ENCODE measurements around the gene CCDC61.

Gene CCDC61

GRCh38 chr19:45994998-45995714 is at the start of gene CCDC61:
Gene CCDC61, plus strand, starts transcription at chr19:45995467. Its CDS starts 7,552 bp downstream, at chr19:46003019.
- Mint-ChIP-seq H3K27me3 (peaks cover 5% of the 10 kb centered on the region), H3K9me3 (no peaks in the 10 kb centered on the region), H3K4me1 (peaks cover 30% of the 10 kb centered on the region), H3K4me3 (no peak within 1 kb of the TSS), H3K36me3 (peaks cover 11% of the 10 kb centered on the region), H3K27ac (no peak within 1 kb of the TSS)

GRCh38 chr19:45947926-45948325 is 47.3 kb upstream of the CCDC61 start:
- Mint-ChIP-seq H3K27ac (no peak overlapping the region), H3K4me1 (no peaks in the 10 kb centered on the region), H3K4me3 (no peak overlapping the region), H3K36me3 (peaks cover 2% of the 10 kb centered on the region), H3K9me3 (no peaks in the 10 kb centered on the region), H3K27me3 (peaks cover 14% of the 10 kb centered on the region)

GRCh38 chr19:45952341-45952685 is 43.0 kb upstream of the CCDC61 start:
- Mint-ChIP-seq H3K4me3 (peak overlapping the region; percentile 64), H3K27me3 (peaks cover 23% of the 10 kb centered on the region), H3K9me3 (no peaks in the 10 kb centered on the region), H3K27ac (no peak overlapping the region), H3K36me3 (no peaks in the 10 kb centered on the region), H3K4me1 (peaks cover 5% of the 10 kb centered on the region)

GRCh38 chr19:45952686-45953505 is 42.4 kb upstream of the CCDC61 start:
- Mint-ChIP-seq H3K36me3 (no peaks in the 10 kb centered on the region), H3K27me3 (peaks cover 23% of the 10 kb centered on the region), H3K27ac (no peak overlapping the region), H3K9me3 (no peaks in the 10 kb centered on the region), H3K4me1 (peaks cover 5% of the 10 kb centered on the region), H3K4me3 (peak overlapping the region; percentile 70)

GRCh38 chr19:45953676-45954075 is 41.6 kb upstream of the CCDC61 start:
- Mint-ChIP-seq H3K36me3 (no peaks in the 10 kb centered on the region), H3K27ac (no peak overlapping the region), H3K27me3 (peaks cover 25% of the 10 kb centered on the region), H3K9me3 (no peaks in the 10 kb centered on the region), H3K4me3 (no peak overlapping the region), H3K4me1 (peaks cover 5% of the 10 kb centered on the region)

GRCh38 chr19:45954156-45954555 is 41.1 kb upstream of the CCDC61 start:
- no peak overlapping the region for H3K4me3 Mint-ChIP-seq
- peaks cover 30% of the 10 kb centered on the region for H3K27me3 Mint-ChIP-seq
- peaks cover 5% of the 10 kb centered on the region for H3K4me1 Mint-ChIP-seq
- no peaks in the 10 kb centered on the region for H3K36me3 Mint-ChIP-seq
- no peak overlapping the region for H3K27ac Mint-ChIP-seq
- no peaks in the 10 kb centered on the region for H3K9me3 Mint-ChIP-seq

- Mint-ChIP-seq H3K4me1 (peaks cover 5% of the 10 kb centered on the region), H3K4me3 (no peak overlapping the region), H3K27ac (no peak overlapping the region), H3K27me3 (peaks cover 37% of the 10 kb centered on the region), H3K36me3 (no peaks in the 10 kb centered on the region), H3K9me3 (no peaks in the 10 kb centered on the region)
These were observed 39.2 kb upstream of the CCDC61 start for GRCh38 chr19:45955905-45956608.

GRCh38 chr19:45958320-45958719 is 36.9 kb upstream of the CCDC61 start:
- Mint-ChIP-seq H3K4me3 (no peak overlapping the region), H3K36me3 (no peaks in the 10 kb centered on the region), H3K27me3 (peaks cover 37% of the 10 kb centered on the region), H3K4me1 (peaks cover 1% of the 10 kb centered on the region), H3K27ac (no peak overlapping the region), H3K9me3 (no peaks in the 10 kb centered on the region)

GRCh38 chr19:45958769-45959516 is 36.3 kb upstream of the CCDC61 start:
- Mint-ChIP-seq H3K4me3 (no peak overlapping the region), H3K27ac (no peak overlapping the region), H3K27me3 (peaks cover 34% of the 10 kb centered on the region), H3K36me3 (no peaks in the 10 kb centered on the region), H3K4me1 (no peaks in the 10 kb centered on the region), H3K9me3 (no peaks in the 10 kb centered on the region)

GRCh38 chr19:45959517-45960025 is 35.7 kb upstream of the CCDC61 start:
- H3K4me1 Mint-ChIP-seq: no peaks in the 10 kb centered on the region
- no peaks in the 10 kb centered on the region for H3K36me3 Mint-ChIP-seq
- no peaks in the 10 kb centered on the region for H3K9me3 Mint-ChIP-seq
- H3K27me3 Mint-ChIP-seq: peaks cover 35% of the 10 kb centered on the region
- no peak overlapping the region for H3K4me3 Mint-ChIP-seq
- H3K27ac Mint-ChIP-seq: no peak overlapping the region

- Mint-ChIP-seq H3K4me1 (no peaks in the 10 kb centered on the region), H3K27ac (no peak overlapping the region), H3K27me3 (peaks cover 28% of the 10 kb centered on the region), H3K9me3 (no peaks in the 10 kb centered on the region), H3K36me3 (no peaks in the 10 kb centered on the region), H3K4me3 (no peak overlapping the region)
These were observed 34.6 kb upstream of the CCDC61 start for GRCh38 chr19:45960595-45961235.

- H3K27ac Mint-ChIP-seq: no peak overlapping the region
- H3K4me3 Mint-ChIP-seq: no peak overlapping the region
- H3K4me1 Mint-ChIP-seq: no peaks in the 10 kb centered on the region
- H3K9me3 Mint-ChIP-seq: no peaks in the 10 kb centered on the region
- no peaks in the 10 kb centered on the region for H3K36me3 Mint-ChIP-seq
- H3K27me3 Mint-ChIP-seq: peaks cover 27% of the 10 kb centered on the region
These were observed 33.2 kb upstream of the CCDC61 start for GRCh38 chr19:45962021-45962420.

GRCh38 chr19:45967246-45967645 is 28.0 kb upstream of the CCDC61 start:
- Mint-ChIP-seq H3K4me3 (no peak overlapping the region), H3K36me3 (no peaks in the 10 kb centered on the region), H3K4me1 (peaks cover 10% of the 10 kb centered on the region), H3K27me3 (peaks cover 31% of the 10 kb centered on the region), H3K27ac (no peak overlapping the region), H3K9me3 (no peaks in the 10 kb centered on the region)

GRCh38 chr19:45968626-45969025 is 26.6 kb upstream of the CCDC61 start:
- Mint-ChIP-seq H3K36me3 (no peaks in the 10 kb centered on the region), H3K27me3 (peaks cover 34% of the 10 kb centered on the region), H3K9me3 (no peaks in the 10 kb centered on the region), H3K4me3 (no peak overlapping the region), H3K4me1 (peaks cover 16% of the 10 kb centered on the region), H3K27ac (no peak overlapping the region)

GRCh38 chr19:45969676-45970075 is 25.6 kb upstream of the CCDC61 start:
- Mint-ChIP-seq H3K4me1 (peaks cover 17% of the 10 kb centered on the region), H3K27ac (no peak overlapping the region), H3K9me3 (no peaks in the 10 kb centered on the region), H3K27me3 (peaks cover 36% of the 10 kb centered on the region), H3K36me3 (no peaks in the 10 kb centered on the region), H3K4me3 (no peak overlapping the region)

All from activated naive CD4-positive, alpha-beta T cell treated with anti-CD3 and anti-CD28 coated beads, Interleukin-2, amount 50 U/mL, for 24 hours (primary cell).